Activated T-helper 1 cell treated with anti-CD3 and anti-CD28 coated beads, Interleukin-2, amount 50 U/mL, for 16 hours (primary cell): Measurements from ENCODE around the gene NKPD1.
A peak's percentile ranks its signal among the peaks of the same experiment; 100 is the strongest.

Experiments used
- DNase-seq, 2 donors: peaks; one replicate each; pipeline ENCODE4 v3.0.0-alpha.2; 2020; ENCODE audit warnings: low read depth in 1 of 2, low spot score in 1 of 2

The NKPD1 gene, protein sequence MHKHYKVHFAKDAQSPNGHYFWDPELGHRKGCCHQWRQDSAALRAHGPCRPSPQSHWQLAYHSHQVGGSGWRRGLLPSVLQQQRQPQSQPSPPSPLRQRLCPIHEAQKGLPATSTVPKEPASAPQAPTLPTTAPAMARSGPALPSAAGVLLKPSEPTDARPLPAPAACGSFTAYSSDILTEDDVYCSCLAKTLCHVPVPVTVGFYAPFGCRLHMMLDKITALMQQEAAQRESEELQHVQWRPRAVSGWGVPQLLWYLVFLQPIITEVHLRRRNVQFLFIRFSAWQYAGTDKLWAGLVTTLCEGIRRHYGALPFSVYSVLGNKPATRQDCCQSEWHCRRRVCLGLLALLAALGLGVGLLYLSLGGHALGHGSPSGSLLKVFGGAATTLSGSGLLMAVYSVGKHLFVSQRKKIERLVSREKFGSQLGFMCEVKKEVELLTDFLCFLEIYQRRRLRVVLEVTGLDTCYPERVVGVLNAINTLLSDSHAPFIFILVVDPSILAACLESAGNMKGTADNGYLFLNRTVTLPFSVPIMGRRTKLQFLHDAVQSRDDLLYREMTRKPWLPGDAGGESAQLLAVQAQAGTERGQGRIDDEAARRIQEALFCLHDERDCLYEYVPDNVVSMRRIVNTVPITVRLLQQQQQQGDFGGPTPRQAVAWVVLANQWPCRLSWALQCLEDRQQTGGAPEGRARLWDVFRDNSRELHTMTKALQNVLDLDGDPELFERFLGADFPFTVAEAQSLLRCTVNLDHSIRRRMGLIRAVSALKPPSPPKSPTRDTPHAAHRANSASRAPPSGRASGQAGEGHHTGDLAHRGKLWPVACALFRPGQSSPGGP

GRCh38 chr19:45160870-45161737, at the start of gene NKPD1:
TSS of gene NKPD1 (minus strand) at chr19:45160982. CDS start at chr19:45160150, 832 bp downstream.
- DNase-seq: no peak

DNA sequence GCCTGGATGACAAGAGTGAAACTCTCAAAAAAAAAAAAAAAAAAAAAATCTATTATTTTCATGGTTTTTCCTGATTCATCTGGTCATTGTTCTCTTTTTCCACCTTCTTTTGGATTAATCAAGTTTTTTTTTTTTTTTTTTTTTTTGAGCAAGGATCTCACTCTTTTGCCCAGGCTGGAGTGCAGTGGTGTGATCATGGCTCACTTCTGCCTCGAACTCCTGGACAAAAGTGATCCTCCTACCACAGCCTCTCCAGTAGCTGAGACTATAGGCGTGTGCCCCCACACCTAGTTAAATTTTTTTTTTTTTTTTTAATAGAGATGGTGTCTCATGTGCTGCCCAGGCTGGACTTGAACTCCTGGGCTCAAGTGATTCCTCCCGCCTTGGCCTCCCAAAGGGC, 45.5 kb upstream of the NKPD1 start:
- no peak for DNase-seq

DNA sequence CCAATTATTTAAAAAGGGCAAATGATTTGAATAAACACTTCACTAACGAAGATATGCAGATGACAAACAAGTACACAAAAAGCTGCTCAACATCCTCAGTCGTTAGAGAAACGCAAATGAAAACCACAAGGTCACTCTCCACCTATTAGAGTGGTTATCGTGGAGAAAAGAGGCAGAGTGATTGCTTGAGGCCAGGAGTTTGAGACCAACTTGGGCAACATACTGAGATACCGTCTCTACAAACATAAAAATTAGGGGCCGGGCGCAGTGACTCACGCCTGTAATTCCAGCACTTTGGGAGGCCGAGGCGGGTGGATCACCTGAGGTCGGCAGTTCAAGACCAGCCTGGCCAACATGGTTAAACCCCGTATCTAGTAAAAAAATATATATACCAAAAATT, 45.0 kb upstream of the NKPD1 start:
- DNase-seq: no peak

- no peak for DNase-seq
Measured at GRCh38 chr19:45202637-45203036, 41.9 kb upstream of the NKPD1 start.

DNA sequence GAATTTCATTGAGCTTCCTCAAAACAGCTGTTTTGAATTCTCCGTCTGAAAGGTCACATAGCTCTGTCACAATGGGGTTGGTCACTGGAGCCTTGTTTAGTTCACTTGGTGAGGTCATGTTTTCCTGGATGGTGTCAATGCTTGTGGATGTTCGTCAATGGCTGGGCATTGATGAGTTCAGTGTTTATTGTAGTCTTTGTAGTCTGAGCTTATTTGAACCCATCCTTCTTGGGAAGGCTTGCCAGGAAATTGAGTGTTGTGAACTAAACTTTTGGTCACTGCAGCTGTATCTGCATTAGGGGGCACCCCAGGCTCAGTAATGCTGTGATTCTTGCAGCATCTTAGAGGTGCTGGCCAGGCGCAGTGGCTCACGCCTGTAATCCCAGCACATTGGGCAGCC, 39.8 kb upstream of the NKPD1 start:
- DNase-seq: no peak

DNA sequence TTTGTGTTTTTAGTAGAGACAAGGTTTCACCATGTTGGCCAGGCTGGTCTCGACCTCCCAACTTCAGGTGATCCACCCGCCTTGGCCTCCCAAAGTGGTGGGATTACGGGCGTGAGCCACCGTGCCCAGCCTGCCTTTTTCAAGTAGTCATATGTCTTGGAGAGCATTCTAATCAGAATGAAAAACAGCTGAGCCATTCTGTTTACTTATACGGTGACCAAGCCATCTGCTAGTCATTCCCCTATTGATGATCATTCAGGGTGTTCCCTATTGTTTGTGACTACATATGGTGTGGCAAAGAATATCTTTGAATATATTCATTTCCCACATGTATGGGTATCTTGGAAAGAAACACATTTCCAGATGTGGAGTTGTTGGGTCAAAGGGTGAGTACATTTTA, 35.0 kb upstream of the NKPD1 start:
- no peak for DNase-seq

- DNase-seq: no peak
Measured at GRCh38 chr19:45191375-45191774, 30.6 kb upstream of the NKPD1 start.

DNA sequence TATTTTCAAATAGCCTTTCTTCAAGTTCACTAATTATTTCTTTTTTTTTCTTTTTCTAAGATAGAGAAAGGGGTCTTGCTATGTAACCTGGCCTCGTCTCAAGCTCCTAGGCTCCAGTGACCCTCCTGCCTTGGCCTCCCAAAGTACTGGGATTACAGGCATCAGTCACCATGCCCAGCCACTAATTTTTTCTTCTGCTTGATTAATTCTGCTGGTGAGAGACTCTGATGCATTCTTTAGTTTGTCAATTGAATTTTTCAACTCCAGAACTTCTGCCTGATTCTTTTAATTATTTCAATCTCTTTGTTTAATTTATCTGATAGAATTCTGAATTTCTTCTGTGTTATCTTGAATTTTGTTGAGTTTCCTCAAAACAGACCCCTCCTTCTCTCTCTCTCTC, 29.2 kb upstream of the NKPD1 start:
- DNase-seq: no peak

GRCh38 chr19:45187421-45188100, 26.8 kb upstream of the NKPD1 start:
- no peak for DNase-seq

DNA sequence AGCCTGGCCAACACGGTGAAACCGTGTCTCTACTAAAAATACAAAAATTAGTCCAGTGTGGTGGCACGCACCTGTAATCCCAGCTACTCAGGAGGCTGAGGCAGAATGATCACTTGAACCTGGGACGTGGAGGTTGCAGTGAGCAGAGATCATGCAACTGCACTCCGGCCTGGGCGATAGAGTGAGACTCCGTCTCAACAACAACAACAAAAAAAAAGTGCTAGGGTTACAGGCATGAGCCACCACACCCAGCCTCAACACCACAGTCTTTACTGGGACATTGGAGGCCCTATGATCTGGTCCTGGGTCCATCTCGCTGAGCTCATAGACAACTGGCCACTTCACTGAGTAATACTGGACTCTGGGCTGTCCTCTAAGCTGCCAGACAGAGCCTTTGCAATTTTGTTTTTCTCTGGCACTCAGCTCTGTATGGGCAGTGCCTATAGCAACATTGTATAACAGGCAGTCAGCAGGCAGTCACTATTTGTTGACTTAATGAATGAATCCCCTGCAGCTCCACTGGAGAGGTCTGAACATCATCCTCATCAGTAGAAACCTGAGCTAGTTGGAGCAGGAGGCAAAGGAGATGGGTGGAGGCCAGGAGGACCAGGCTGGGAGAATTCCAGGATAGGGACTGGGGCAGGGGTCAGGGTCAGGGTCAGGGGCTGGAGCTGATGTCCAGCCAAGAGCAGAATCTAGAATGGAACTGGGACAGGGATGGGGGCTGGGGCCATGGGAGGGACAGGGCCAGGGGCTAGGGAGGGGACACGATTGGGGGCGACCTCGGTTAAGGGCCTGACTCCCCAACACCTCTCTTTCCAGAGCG, 25.9 kb upstream of the NKPD1 start:
- DNase-seq: no peak

DNA sequence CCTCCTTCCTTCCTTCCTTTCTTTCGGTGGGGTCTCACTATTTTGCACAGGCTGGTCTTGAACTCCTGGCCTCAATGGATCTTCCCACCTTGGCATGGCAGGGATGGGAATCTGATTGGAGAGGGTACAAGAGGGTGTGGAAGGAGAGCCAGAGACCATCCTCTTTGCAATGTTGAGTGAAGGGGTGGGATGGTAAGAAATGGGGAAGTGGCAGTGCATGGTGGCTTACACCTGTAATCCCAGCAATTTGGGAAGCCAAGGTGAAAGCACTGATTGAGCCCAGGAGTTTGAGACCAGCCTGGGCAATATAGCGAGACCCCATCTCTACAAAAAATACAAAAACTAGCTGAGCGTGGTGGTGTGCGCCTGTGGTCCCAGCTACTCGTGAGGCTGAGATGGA, 23.3 kb upstream of the NKPD1 start:
- no peak for DNase-seq

DNA sequence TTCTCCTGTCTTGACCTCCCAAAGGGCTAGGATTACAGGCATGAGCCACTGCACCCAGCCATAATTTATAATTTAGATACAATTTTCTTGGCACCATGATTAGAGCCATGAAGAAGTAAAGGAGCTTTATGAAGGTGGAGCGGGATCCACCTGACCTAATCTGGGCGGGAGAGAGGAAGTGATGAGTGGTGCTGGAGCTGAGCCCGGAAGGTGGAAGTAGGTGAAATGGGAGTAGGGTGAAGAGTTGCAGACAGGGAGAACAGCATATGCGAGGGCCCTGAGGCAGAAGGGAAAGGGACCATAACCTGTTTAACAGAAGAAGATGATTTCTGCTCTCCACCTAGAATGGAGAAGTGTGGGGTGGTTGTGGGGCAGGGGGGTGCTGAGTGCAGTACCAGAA, 22.0 kb upstream of the NKPD1 start:
- DNase-seq: no peak

DNA sequence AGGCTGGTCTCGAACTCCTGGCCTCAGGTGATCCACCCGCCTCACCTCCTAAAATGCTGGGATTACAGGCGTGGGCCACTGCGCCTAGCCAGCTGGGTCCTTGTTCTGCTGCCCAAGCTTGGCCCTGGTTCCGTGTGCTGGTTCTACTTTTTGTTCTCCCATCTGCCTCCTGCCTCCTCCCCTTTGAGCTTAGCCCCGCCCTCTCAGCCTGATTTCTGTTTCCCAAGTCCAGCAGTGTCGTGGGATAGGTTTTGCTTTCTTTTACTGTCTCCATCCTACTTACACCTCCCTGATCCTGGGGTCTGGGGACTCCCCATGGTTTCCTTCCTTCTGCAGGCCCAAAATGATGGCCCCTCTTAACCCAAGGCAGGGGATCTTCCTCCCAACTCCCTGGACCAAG, 20.2 kb upstream of the NKPD1 start:
- no peak for DNase-seq

DNA sequence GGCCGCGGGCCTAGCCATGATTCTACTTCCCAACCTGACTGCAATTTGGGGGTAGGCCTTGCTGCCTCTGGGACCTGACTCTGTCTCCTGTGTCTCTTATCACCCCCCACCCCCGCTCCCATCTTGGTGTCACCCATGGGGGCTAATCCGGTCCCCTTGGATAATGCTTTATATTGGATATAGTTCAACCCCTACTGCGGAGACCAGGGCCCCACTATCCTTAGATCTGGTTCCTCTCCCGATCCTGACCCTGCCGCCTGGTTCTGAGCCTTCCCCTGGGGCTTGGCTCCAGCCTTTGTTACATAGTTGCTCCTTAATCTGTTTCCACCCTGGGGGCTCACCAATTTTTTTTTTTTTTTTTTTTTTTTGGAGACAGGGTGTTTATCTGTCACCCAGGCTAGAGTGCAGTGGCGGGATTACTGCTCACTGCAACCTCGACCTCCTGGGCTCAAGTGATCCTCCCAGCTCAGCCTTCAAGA, 19.1 kb upstream of the NKPD1 start:
- no peak for DNase-seq

GRCh38 chr19:45179072-45179891, 18.5 kb upstream of the NKPD1 start:
- DNase-seq: no peak

- peak; percentile 99 for DNase-seq
Measured at GRCh38 chr19:45178262-45179071, 17.7 kb upstream of the NKPD1 start, which contains the start of gene BLOC1S3. TSS of gene BLOC1S3 (plus strand) at chr19:45178784. CDS start at chr19:45179297, 513 bp downstream.

GRCh38 chr19:45177817-45178261, 17.1 kb upstream of the NKPD1 start, which contains the start of gene TRAPPC6A:
TSS of gene TRAPPC6A (minus strand) at chr19:45178237. CDS start at chr19:45178218, 19 bp downstream.
- DNase-seq: no peak
